ENCODE measurements around the gene CDKL5. TPM values are rescaled to one million over a fixed set of nuclear protein-coding genes. Genes with fewer than 3 reads are reported as not detected.

Gene CDKL5
- total and polyA plus RNA-seq, 2 experiments from 2014 or later, result 7.5 to 13.7 TPM

DNA sequence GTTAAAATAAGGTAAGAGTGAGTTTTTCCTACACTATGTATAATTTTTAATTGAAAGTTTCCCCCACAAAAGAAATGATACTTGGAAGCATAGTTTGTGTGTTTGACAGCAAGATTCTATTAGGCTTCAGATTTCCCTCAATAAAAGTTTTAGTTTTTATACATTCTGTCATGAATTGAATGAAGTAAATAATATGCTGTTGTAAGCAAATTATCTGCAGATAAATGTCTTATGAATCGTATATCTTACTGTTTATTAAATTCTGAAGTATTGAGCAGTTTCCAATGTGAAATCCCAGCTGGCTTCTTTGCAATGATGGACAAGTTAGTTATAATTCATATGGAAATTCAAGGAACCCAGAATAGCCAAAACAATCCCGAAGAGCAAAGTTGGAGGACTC, 213.0 kb downstream of the CDKL5 start:
- H3K4me2 ChIP-seq, result no peak overlapping the region
- Mint-ChIP-seq H3K9me3 (peaks cover 3% of the 10 kb centered on the region; the same call in 1 of the 3 replicates), H3K36me3 (ENCODE audit: low read depth) (peaks cover 9% of the 10 kb centered on the region), H3K27ac (no peak overlapping the region), H3K4me3 (no peak overlapping the region), H3K4me1 (peaks cover 7% of the 10 kb centered on the region; the same call in 2 of the 3 replicates), H3K27me3 (ENCODE audit: insufficient read depth, low read depth, poor library complexity) (peaks cover 4% of the 10 kb centered on the region)
- no peaks in the 10 kb centered on the region for H3K27me3 ChIP-seq (ENCODE audit: insufficient read depth)
- ATAC-seq, result no peak
- no peaks in the 10 kb centered on the region for H3K36me3 ChIP-seq (ENCODE audit: insufficient read depth)
- no peak for DNase-seq (ENCODE audit: low spot score)
- no peaks in the 10 kb centered on the region for H4K20me1 ChIP-seq (replicated peaks; ENCODE audit: insufficient read depth)
- TF ChIP-seq ZNF114 (CRISPR knock-in tag; IDR thresholded peaks at IDR 0.05), result no peak
- TF ChIP-seq POLR2AphosphoS5 (IDR thresholded peaks at IDR 0.05; ENCODE audit: low read depth), result no peak
- TF ChIP-seq, protein P1, sequence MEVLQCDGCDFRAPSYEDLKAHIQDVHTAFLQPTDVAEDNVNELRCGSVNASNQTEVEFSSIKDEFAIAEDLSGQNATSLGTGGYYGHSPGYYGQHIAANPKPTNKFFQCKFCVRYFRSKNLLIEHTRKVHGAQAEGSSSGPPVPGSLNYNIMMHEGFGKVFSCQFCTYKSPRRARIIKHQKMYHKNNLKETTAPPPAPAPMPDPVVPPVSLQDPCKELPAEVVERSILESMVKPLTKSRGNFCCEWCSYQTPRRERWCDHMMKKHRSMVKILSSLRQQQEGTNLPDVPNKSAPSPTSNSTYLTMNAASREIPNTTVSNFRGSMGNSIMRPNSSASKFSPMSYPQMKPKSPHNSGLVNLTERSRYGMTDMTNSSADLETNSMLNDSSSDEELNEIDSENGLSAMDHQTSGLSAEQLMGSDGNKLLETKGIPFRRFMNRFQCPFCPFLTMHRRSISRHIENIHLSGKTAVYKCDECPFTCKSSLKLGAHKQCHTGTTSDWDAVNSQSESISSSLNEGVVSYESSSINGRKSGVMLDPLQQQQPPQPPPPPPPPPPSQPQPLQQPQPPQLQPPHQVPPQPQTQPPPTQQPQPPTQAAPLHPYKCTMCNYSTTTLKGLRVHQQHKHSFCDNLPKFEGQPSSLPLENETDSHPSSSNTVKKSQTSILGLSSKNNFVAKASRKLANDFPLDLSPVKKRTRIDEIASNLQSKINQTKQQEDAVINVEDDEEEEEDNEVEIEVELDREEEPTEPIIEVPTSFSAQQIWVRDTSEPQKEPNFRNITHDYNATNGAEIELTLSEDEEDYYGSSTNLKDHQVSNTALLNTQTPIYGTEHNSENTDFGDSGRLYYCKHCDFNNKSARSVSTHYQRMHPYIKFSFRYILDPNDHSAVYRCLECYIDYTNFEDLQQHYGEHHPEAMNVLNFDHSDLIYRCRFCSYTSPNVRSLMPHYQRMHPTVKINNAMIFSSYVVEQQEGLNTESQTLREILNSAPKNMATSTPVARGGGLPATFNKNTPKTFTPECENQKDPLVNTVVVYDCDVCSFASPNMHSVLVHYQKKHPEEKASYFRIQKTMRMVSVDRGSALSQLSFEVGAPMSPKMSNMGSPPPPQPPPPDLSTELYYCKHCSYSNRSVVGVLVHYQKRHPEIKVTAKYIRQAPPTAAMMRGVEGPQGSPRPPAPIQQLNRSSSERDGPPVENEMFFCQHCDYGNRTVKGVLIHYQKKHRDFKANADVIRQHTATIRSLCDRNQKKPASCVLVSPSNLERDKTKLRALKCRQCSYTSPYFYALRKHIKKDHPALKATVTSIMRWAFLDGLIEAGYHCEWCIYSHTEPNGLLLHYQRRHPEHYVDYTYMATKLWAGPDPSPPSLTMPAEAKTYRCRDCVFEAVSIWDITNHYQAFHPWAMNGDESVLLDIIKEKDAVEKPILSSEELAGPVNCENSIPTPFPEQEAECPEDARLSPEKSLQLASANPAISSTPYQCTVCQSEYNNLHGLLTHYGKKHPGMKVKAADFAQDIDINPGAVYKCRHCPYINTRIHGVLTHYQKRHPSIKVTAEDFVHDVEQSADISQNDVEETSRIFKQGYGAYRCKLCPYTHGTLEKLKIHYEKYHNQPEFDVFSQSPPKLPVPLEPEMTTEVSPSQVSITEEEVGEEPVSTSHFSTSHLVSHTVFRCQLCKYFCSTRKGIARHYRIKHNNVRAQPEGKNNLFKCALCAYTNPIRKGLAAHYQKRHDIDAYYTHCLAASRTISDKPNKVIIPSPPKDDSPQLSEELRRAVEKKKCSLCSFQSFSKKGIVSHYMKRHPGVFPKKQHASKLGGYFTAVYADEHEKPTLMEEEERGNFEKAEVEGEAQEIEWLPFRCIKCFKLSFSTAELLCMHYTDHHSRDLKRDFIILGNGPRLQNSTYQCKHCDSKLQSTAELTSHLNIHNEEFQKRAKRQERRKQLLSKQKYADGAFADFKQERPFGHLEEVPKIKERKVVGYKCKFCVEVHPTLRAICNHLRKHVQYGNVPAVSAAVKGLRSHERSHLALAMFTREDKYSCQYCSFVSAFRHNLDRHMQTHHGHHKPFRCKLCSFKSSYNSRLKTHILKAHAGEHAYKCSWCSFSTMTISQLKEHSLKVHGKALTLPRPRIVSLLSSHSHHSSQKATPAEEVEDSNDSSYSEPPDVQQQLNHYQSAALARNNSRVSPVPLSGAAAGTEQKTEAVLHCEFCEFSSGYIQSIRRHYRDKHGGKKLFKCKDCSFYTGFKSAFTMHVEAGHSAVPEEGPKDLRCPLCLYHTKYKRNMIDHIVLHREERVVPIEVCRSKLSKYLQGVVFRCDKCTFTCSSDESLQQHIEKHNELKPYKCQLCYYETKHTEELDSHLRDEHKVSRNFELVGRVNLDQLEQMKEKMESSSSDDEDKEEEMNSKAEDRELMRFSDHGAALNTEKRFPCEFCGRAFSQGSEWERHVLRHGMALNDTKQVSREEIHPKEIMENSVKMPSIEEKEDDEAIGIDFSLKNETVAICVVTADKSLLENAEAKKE (CRISPR knock-in tag; IDR thresholded peaks at IDR 0.05), result no peak
- TF ChIP-seq STAT1 (IDR thresholded peaks at IDR 0.05; ENCODE audit: unreplicated experiment), result no peak
- no peak for TF ChIP-seq JUNB (IDR thresholded peaks at IDR 0.05; ENCODE audit: unreplicated experiment)
- TF ChIP-seq, protein P2, sequence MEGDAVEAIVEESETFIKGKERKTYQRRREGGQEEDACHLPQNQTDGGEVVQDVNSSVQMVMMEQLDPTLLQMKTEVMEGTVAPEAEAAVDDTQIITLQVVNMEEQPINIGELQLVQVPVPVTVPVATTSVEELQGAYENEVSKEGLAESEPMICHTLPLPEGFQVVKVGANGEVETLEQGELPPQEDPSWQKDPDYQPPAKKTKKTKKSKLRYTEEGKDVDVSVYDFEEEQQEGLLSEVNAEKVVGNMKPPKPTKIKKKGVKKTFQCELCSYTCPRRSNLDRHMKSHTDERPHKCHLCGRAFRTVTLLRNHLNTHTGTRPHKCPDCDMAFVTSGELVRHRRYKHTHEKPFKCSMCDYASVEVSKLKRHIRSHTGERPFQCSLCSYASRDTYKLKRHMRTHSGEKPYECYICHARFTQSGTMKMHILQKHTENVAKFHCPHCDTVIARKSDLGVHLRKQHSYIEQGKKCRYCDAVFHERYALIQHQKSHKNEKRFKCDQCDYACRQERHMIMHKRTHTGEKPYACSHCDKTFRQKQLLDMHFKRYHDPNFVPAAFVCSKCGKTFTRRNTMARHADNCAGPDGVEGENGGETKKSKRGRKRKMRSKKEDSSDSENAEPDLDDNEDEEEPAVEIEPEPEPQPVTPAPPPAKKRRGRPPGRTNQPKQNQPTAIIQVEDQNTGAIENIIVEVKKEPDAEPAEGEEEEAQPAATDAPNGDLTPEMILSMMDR (conservative IDR thresholded peaks at IDR 0.05; ENCODE audit: low read depth in 2 of 2), result no peak
- no peak overlapping the region for H3K4me3 ChIP-seq
- no peak overlapping the region for H3K27ac ChIP-seq (ENCODE audit: low read depth)
- no peak overlapping the region for H2AFZ ChIP-seq
- no peaks in the 10 kb centered on the region for H3F3A ChIP-seq (replicated peaks; ENCODE audit: low read depth)
- no peaks in the 10 kb centered on the region for H3K4me1 ChIP-seq (ENCODE audit: insufficient read depth)
- no peaks in the 10 kb centered on the region for H3K9me2 ChIP-seq (ENCODE audit: insufficient read depth)
- no peaks in the 10 kb centered on the region for H3K79me2 ChIP-seq (replicated peaks; ENCODE audit: insufficient read depth)

Measured in GM23338 (cell line).